Heart left ventricle (tissue), 13 donors: Measurements from ENCODE around the gene C22orf31.

Source experiments
- POLR2A ChIP-seq, 2 donors: fragments of 450-650 bp; IDR thresholded peaks; one replicate each; pipeline ENCODE4 v1.6.1; 2017; ENCODE audit warnings: antibody characterized with exemption in 2 of 2, mild to moderate bottlenecking in 2 of 2, moderate library complexity in 2 of 2
- TF ChIP-seq, protein P1 (sequence below), 12 donors: fragments of 200-600 bp; sonication (generic) in 4 of 12; IDR thresholded peaks; one replicate each; pipeline versions ENCODE4 v1.5.0 to v1.8.0; 2018 to 2022; ENCODE audit warnings: antibody characterized with exemption in 12 of 12, mild to moderate bottlenecking in 5 of 12
- donor health status: ischemic (EF 13 %, LVEDD 7.1; RV severe dilation, severe dysfunction).
- donor health status: DM: no; HTN: yes; CAD: no.
- donor health status: DM: no; HTN: no; CAD: no.
- donor health status: ischemic (EF 25% LVEDD 6.9; RV normal size, moderate dysfunction).
- donor health status: ischemic (EF 25% LVEDD 5.7; RV mildly dilated, moderate dysfunction).
- donor health status: ischemic (EF 35%, LVEDD 5.7; RV mildly dilated, moderate dysfunction).
- donor health status: nonischemic (EF 11% LVEDD 7.7; RV severe dilation, severe dysfunction).
- donor health status: DM: yes; HTN: yes; CAD: no.
- donor health status: PGD.
- donor health status: ischemic (EF 29% LVEDD 5.4; RV normal size, mild dysfunction).
- donor health status: nonischemic (EF 23%, LVEDD 6.1; RV moderate dilation, normal function).

DNA sequence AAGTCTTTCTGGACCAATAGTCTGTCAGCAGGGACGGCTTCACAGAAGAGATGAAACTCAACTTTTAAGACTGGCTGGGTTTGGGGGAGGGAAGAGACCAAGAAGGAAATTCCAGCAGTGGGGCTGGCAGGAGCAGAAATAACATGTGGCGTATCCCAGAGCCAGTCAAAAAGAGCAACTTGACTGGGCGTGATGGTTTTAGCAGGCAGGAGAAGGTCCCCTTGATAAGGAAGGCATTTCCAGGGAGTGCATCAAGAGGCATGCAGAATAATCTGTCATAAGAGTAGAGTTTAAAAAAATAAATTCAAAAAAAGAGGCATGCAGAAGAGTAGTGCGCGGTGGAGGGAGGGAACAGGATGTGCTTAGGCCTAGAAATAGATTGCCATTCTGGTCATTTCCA is 52.5 kb downstream of the C22orf31 start:
- no peak for TF ChIP-seq POLR2A (IDR thresholded peaks at IDR 0.05)
- TF ChIP-seq, protein P1, sequence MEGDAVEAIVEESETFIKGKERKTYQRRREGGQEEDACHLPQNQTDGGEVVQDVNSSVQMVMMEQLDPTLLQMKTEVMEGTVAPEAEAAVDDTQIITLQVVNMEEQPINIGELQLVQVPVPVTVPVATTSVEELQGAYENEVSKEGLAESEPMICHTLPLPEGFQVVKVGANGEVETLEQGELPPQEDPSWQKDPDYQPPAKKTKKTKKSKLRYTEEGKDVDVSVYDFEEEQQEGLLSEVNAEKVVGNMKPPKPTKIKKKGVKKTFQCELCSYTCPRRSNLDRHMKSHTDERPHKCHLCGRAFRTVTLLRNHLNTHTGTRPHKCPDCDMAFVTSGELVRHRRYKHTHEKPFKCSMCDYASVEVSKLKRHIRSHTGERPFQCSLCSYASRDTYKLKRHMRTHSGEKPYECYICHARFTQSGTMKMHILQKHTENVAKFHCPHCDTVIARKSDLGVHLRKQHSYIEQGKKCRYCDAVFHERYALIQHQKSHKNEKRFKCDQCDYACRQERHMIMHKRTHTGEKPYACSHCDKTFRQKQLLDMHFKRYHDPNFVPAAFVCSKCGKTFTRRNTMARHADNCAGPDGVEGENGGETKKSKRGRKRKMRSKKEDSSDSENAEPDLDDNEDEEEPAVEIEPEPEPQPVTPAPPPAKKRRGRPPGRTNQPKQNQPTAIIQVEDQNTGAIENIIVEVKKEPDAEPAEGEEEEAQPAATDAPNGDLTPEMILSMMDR (IDR thresholded peaks at IDR 0.05): no peak
